SK-N-SH (cell line): ENCODE results near the gene POLD4. TPM values are rescaled to one million over a fixed set of nuclear protein-coding genes. Genes with fewer than 3 reads are reported as not detected.

Experiments used
- CTCF ChIA-PET: fragments of 300-600, 350-600 bp; formaldehyde crosslinking; extraction: SDS; loops from one replicate; lab custom pipeline; 2021; lab: Yijun Ruan, JAX
- POLR2A ChIA-PET: fragments of 350-600 bp; sonication (Branson Sonifier 250); formaldehyde crosslinking; extraction: SDS; loops from one replicate; lab custom pipeline; 2020; ENCODE audit warnings: antibody characterized with exemption, inconsistent platforms; lab: Yijun Ruan, JAX
- DNase-seq: peaks from one replicate; pipeline ENCODE4 v3.0.0; 2012
- H2AFZ ChIP-seq: fragments of 200-600 bp; sonication (generic); 2 replicates; pipeline ENCODE4 v1.8.1; 2016; ENCODE audit warnings: antibody characterized with exemption, mild to moderate bottlenecking, low read depth
- H3F3A ChIP-seq: fragments of 200-600 bp; sonication (generic); replicated peaks from 2 replicates; pipeline ENCODE3; 2016; ENCODE audit warnings: antibody characterized with exemption, mild to moderate bottlenecking; ENCODE audit not compliant: insufficient read depth
- H3K27ac ChIP-seq, 2 experiments: fragments of 200-500 bp in 1 of 2; fragments of 200-600 bp in 1 of 2; sonication (Bioruptor generic) in 1 of 2; sonication (generic), shearing (Covaris generic) in 1 of 2; 2 replicates each; pipeline versions ENCODE4 v1.5.1 to v1.6.1; 2014 to 2016; ENCODE audit warnings: low read depth in 2 of 2, inconsistent platforms in 1 of 2, low read length in 1 of 2, mild to moderate bottlenecking in 1 of 2, mixed read lengths in 1 of 2
- H3K27me3 ChIP-seq: fragments of 200-600 bp; sonication (generic), shearing (Covaris generic); 2 replicates; pipeline ENCODE4 v1.6.1; 2016; ENCODE audit warnings: mixed run types; ENCODE audit not compliant: insufficient read depth
- H3K36me3 ChIP-seq, 2 experiments: fragments of 200-500 bp in 1 of 2; fragments of 200-600 bp in 1 of 2; sonication (Bioruptor generic) in 1 of 2; sonication (generic) in 1 of 2; replicated peaks in 1 of 2; 2 replicates each; pipeline versions ENCODE3 to v1.5.1; 2014 to 2016; ENCODE audit warnings: low read length in 1 of 2, mild to moderate bottlenecking in 1 of 2; ENCODE audit not compliant: insufficient read depth in 2 of 2, control insufficient read depth in 1 of 2
- H3K4me1 ChIP-seq, 2 experiments: fragments of 200-500 bp in 1 of 2; fragments of 200-600 bp in 1 of 2; sonication (Bioruptor generic) in 1 of 2; sonication (generic), shearing (Covaris generic) in 1 of 2; 2 replicates each; pipeline versions ENCODE4 v1.5.1 to v1.6.1; 2014 to 2016; ENCODE audit warnings: low read depth in 1 of 2, low read length in 1 of 2, mixed run types in 1 of 2; ENCODE audit not compliant: insufficient read depth in 2 of 2, control insufficient read depth in 1 of 2
- H3K4me2 ChIP-seq: fragments of 200-600 bp; sonication (generic), shearing (Covaris generic); 2 replicates; pipeline ENCODE4 v1.6.1; 2017; ENCODE audit warnings: mixed run types
- H3K4me3 ChIP-seq, 2 experiments: fragments of 200-500 bp in 1 of 2; fragments of 200-600 bp in 1 of 2; sonication (Bioruptor generic) in 1 of 2; sonication (generic), shearing (Covaris generic) in 1 of 2; 2 replicates each; pipeline versions ENCODE4 v1.5.1 to v1.8.1; 2014 to 2016; ENCODE audit warnings: low read depth in 2 of 2, inconsistent platforms in 1 of 2, low read length in 1 of 2, mild to moderate bottlenecking in 1 of 2, mixed read lengths in 1 of 2, moderate library complexity in 1 of 2
- H3K79me2 ChIP-seq: fragments of 200-600 bp; sonication (generic); 2 replicates; pipeline ENCODE4 v1.8.1; 2017; ENCODE audit warnings: mild to moderate bottlenecking; ENCODE audit not compliant: insufficient read depth
- H3K9ac ChIP-seq: fragments of 200-600 bp; sonication (generic); 2 replicates; pipeline ENCODE4 v1.6.1; 2017; ENCODE audit warnings: mixed run types
- H3K9me2 ChIP-seq: fragments of 200-600 bp; sonication (generic); 2 replicates; pipeline ENCODE4 v1.6.1; 2017; ENCODE audit warnings: mixed run types
- H3K9me3 ChIP-seq: fragments of 200-600 bp; sonication (generic); 2 replicates; pipeline ENCODE4 v1.6.1; 2017; ENCODE audit warnings: mixed run types, mild to moderate bottlenecking, moderate library complexity
- H4K20me1 ChIP-seq: fragments of 200-600 bp; sonication (generic); 2 replicates; pipeline ENCODE4 v1.6.1; 2017; ENCODE audit warnings: mild to moderate bottlenecking, mixed run types; ENCODE audit not compliant: insufficient read depth
- ELF1 ChIP-seq: IDR thresholded peaks from 2 replicates; pipeline ENCODE4 v1.4.0; 2012
- GATA2 ChIP-seq: sonication (generic); formaldehyde crosslinking; IDR thresholded peaks from 2 replicates; pipeline ENCODE4 v1.5.0; 2020; ENCODE audit warnings: mild to moderate bottlenecking, missing genetic modification reagents
- IRF3 ChIP-seq: fragments of 150-350 bp; IDR thresholded peaks from 2 replicates; pipeline ENCODE4 v1.6.1; 2016; ENCODE audit warnings: mild to moderate bottlenecking, low read depth, low read length
- JUND ChIP-seq: IDR thresholded peaks from 2 replicates; pipeline ENCODE4 v1.4.0; 2012
- MAX ChIP-seq: IDR thresholded peaks from 2 replicates; pipeline ENCODE4 v1.4.0; 2012; ENCODE audit warnings: low read depth
- MEF2A ChIP-seq: IDR thresholded peaks from 2 replicates; pipeline ENCODE4 v1.4.0; 2012; ENCODE audit warnings: low read depth, borderline replicate concordance
- NRF1 ChIP-seq: IDR thresholded peaks from 2 replicates; pipeline ENCODE4 v1.6.1; 2012; ENCODE audit warnings: low read depth, mild to moderate bottlenecking, low read length
- PBX3 ChIP-seq: IDR thresholded peaks from 2 replicates; pipeline ENCODE4; 2012
- RAD21 ChIP-seq: IDR thresholded peaks from 2 replicates; pipeline ENCODE4 v1.6.1; 2012; ENCODE audit warnings: mild to moderate bottlenecking, low read length
- RCOR1 ChIP-seq: fragments of 150-350 bp; IDR thresholded peaks from 2 replicates; pipeline ENCODE4 v1.6.1; 2017; ENCODE audit warnings: antibody characterized with exemption, low read length
- RFX5 ChIP-seq: IDR thresholded peaks from 2 replicates; pipeline ENCODE4 v1.6.1; 2012; ENCODE audit warnings: mild to moderate bottlenecking, improper control_type of control experiment, low read length
- TCF12 ChIP-seq: IDR thresholded peaks from 2 replicates; pipeline ENCODE4 v1.4.0; 2012
- ZBTB33 ChIP-seq: IDR thresholded peaks from 2 replicates; pipeline ENCODE4 v1.4.0; 2012; ENCODE audit warnings: low read depth, borderline replicate concordance
- WGBS: methylation state at CpG from one replicate; pipeline ENCODE4 v1.1.6; 2017; ENCODE audit warnings: low lambda C conversion rate; 5-methylcytosine and 5-hydroxymethylcytosine counted together
- polyA plus RNA-seq, 3 experiments: library from polyadenylated mRNA; depleted of rRNA; stranded (reverse); fragments of >200 nt; gene quantifications; 2 replicates each; pipeline ENCODE4 v1.2.3, GENCODE V29; 2012
- TF ChIP-seq, protein P1 (sequence below): fragments of 150-350 bp; IDR thresholded peaks from 2 replicates; pipeline ENCODE4 v1.6.1; 2017; ENCODE audit warnings: antibody characterized with exemption, low read length, low read depth, borderline replicate concordance
- TF ChIP-seq, protein P2 (sequence below): IDR thresholded peaks from 2 replicates; pipeline ENCODE4 v1.6.1; 2012; ENCODE audit warnings: mild to moderate bottlenecking, low read depth, low read length, moderate library complexity
- TF ChIP-seq, protein P3 (sequence below): IDR thresholded peaks from 2 replicates; pipeline ENCODE4 v1.4.0; 2012; ENCODE audit warnings: low read depth, borderline replicate concordance
- TF ChIP-seq, protein P4 (sequence below): fragments of 200-600 bp; sonication (generic); IDR thresholded peaks from 2 replicates; pipeline ENCODE4 v1.6.1; 2017; ENCODE audit warnings: antibody characterized with exemption, mild to moderate bottlenecking, moderate library complexity

POLD4 gene
- polyA plus RNA-seq, 1 of the 3 experiments (the other 2 are of a cell fraction), result 80.4 TPM

GRCh38 chr11:67396587-67397389, 43.4 kb upstream of the POLD4 start:
- Histone ChIP-seq H3K9me3 (no peaks in the 10 kb centered on the region), H3K27ac (no peak overlapping the region), H3K9ac (no peak overlapping the region), H3K36me3 (peaks cover 8 to 22% of the 10 kb centered on the region in 2 experiments), H3K27me3 (no peaks in the 10 kb centered on the region), H3K4me1 (peaks cover 6 to 20% of the 10 kb centered on the region in 2 experiments; a peak in 2 of 4 replicates), H3F3A (peaks cover 5% of the 10 kb centered on the region), H3K4me3 (no peak overlapping the region), H4K20me1 (peaks cover 14% of the 10 kb centered on the region), H3K9me2 (no peaks in the 10 kb centered on the region), H3K79me2 (peaks cover 33% of the 10 kb centered on the region), H3K4me2 (no peak overlapping the region), H2AFZ (no peak overlapping the region)
- ChIA-PET CTCF (interaction anchor here (0.7 to 4.9 kb wide), 4 partner anchors 14 to 110 kb away, joined by 3 to 29 read pairs (median 6); partner anchors contain the start of gene TMEM134), POLR2A (interaction anchor here (1.1 kb wide), 1 partner anchor 23 kb away, joined by 3 read pairs; no protein-coding TSS in a partner anchor)
- TF ChIP-seq TCF12, result no peak
- TF ChIP-seq ZBTB33, result no peak
- TF ChIP-seq, protein P1, sequence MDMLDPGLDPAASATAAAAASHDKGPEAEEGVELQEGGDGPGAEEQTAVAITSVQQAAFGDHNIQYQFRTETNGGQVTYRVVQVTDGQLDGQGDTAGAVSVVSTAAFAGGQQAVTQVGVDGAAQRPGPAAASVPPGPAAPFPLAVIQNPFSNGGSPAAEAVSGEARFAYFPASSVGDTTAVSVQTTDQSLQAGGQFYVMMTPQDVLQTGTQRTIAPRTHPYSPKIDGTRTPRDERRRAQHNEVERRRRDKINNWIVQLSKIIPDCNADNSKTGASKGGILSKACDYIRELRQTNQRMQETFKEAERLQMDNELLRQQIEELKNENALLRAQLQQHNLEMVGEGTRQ, result no peak
- no peak for TF ChIP-seq IRF3
- TF ChIP-seq MAX, result no peak
- TF ChIP-seq RFX5, result no peak
- no peak for TF ChIP-seq RCOR1
- no peak for TF ChIP-seq JUND
- TF ChIP-seq, protein P2, sequence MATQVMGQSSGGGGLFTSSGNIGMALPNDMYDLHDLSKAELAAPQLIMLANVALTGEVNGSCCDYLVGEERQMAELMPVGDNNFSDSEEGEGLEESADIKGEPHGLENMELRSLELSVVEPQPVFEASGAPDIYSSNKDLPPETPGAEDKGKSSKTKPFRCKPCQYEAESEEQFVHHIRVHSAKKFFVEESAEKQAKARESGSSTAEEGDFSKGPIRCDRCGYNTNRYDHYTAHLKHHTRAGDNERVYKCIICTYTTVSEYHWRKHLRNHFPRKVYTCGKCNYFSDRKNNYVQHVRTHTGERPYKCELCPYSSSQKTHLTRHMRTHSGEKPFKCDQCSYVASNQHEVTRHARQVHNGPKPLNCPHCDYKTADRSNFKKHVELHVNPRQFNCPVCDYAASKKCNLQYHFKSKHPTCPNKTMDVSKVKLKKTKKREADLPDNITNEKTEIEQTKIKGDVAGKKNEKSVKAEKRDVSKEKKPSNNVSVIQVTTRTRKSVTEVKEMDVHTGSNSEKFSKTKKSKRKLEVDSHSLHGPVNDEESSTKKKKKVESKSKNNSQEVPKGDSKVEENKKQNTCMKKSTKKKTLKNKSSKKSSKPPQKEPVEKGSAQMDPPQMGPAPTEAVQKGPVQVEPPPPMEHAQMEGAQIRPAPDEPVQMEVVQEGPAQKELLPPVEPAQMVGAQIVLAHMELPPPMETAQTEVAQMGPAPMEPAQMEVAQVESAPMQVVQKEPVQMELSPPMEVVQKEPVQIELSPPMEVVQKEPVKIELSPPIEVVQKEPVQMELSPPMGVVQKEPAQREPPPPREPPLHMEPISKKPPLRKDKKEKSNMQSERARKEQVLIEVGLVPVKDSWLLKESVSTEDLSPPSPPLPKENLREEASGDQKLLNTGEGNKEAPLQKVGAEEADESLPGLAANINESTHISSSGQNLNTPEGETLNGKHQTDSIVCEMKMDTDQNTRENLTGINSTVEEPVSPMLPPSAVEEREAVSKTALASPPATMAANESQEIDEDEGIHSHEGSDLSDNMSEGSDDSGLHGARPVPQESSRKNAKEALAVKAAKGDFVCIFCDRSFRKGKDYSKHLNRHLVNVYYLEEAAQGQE, result no peak
- no peak for TF ChIP-seq PBX3
- TF ChIP-seq, protein P3, sequence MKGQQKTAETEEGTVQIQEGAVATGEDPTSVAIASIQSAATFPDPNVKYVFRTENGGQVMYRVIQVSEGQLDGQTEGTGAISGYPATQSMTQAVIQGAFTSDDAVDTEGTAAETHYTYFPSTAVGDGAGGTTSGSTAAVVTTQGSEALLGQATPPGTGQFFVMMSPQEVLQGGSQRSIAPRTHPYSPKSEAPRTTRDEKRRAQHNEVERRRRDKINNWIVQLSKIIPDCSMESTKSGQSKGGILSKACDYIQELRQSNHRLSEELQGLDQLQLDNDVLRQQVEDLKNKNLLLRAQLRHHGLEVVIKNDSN, result no peak
- no peak for TF ChIP-seq ELF1
- TF ChIP-seq, protein P4, sequence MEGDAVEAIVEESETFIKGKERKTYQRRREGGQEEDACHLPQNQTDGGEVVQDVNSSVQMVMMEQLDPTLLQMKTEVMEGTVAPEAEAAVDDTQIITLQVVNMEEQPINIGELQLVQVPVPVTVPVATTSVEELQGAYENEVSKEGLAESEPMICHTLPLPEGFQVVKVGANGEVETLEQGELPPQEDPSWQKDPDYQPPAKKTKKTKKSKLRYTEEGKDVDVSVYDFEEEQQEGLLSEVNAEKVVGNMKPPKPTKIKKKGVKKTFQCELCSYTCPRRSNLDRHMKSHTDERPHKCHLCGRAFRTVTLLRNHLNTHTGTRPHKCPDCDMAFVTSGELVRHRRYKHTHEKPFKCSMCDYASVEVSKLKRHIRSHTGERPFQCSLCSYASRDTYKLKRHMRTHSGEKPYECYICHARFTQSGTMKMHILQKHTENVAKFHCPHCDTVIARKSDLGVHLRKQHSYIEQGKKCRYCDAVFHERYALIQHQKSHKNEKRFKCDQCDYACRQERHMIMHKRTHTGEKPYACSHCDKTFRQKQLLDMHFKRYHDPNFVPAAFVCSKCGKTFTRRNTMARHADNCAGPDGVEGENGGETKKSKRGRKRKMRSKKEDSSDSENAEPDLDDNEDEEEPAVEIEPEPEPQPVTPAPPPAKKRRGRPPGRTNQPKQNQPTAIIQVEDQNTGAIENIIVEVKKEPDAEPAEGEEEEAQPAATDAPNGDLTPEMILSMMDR, result no peak
- TF ChIP-seq RAD21, result no peak
- TF ChIP-seq GATA2 (CRISPR knock-in tag), result no peak
- no peak for TF ChIP-seq NRF1
- no peak for TF ChIP-seq MEF2A
- WGBS, result 94% methylated on average over 12 of the region's 13 CpGs
- no peak for DNase-seq
